Central memory CD8-positive, alpha-beta T cell (primary cell): Measurements from ENCODE around the gene LRRC46.

Experiments
- ATAC-seq: fragments of 150-1000 bp; cut with Tn5 transposase; replicated peaks from 2 replicates; pipeline ENCODE4 v1.10.0; 2022; ENCODE audit warnings: mild to moderate bottlenecking, moderate FRiP score, moderate number of reproducible peaks; ENCODE audit not compliant: poor library complexity, severe bottlenecking; ENCODE audit errors: extremely low read depth
- DNase-seq, 2 donors: peaks; one replicate each; pipeline ENCODE4 v3.0.0; 2021; ENCODE audit warnings: low spot score in 2 of 2
- H3K27ac Mint-ChIP-seq: one replicate; pipeline ENCODE4 v1.8.0; 2022; ENCODE audit warnings: low read depth, mild to moderate bottlenecking, moderate library complexity, mixed read lengths
- H3K27me3 Mint-ChIP-seq: one replicate; pipeline ENCODE4 v1.8.0; 2022; ENCODE audit warnings: mixed read lengths
- H3K36me3 Mint-ChIP-seq: one replicate; pipeline ENCODE4 v1.8.0; 2022; ENCODE audit warnings: mild to moderate bottlenecking, moderate library complexity, mixed read lengths; ENCODE audit not compliant: insufficient read depth
- H3K4me1 Mint-ChIP-seq: one replicate; pipeline ENCODE4 v1.8.0; 2022; ENCODE audit warnings: mixed read lengths
- H3K4me3 Mint-ChIP-seq: one replicate; pipeline ENCODE4 v1.8.0; 2022; ENCODE audit warnings: mild to moderate bottlenecking, moderate library complexity, mixed read lengths
- H3K9me3 Mint-ChIP-seq: one replicate; pipeline ENCODE4 v1.8.0; 2022; ENCODE audit warnings: mixed read lengths

LRRC46 gene

GRCh38 chr17:47831003-47831933 is at the start of gene LRRC46, which contains the start of gene MRPL10:
Gene LRRC46 (plus strand): TSS chr17:47831670. CDS start chr17:47831990, 320 bp downstream.
Gene MRPL10 (minus strand): TSS chr17:47831541. CDS start chr17:47831511, 30 bp downstream.
- ATAC-seq (peak; percentile 26), DNase-seq (peak; percentile 83 to 87)
- Mint-ChIP-seq H3K36me3 (peaks cover 53% of the 10 kb centered on the region), H3K4me3 (peak within 1 kb of the TSS; percentile 89), H3K4me1 (peaks cover 64% of the 10 kb centered on the region), H3K27ac (peak within 1 kb of the TSS; percentile 95), H3K9me3 (no peaks in the 10 kb centered on the region), H3K27me3 (no peaks in the 10 kb centered on the region)

GRCh38 chr17:47785538-47786123 is 45.8 kb upstream of the LRRC46 start:
- no peaks in the 10 kb centered on the region for H3K36me3 Mint-ChIP-seq
- ATAC-seq (no peak), DNase-seq (no peak)
- no peak overlapping the region for H3K27ac Mint-ChIP-seq
- peaks cover 14% of the 10 kb centered on the region for H3K4me1 Mint-ChIP-seq
- H3K9me3 Mint-ChIP-seq: no peaks in the 10 kb centered on the region
- H3K4me3 Mint-ChIP-seq: no peak overlapping the region
- peaks cover 66% of the 10 kb centered on the region for H3K27me3 Mint-ChIP-seq

- H3K36me3 Mint-ChIP-seq: no peaks in the 10 kb centered on the region
- no peak overlapping the region for H3K27ac Mint-ChIP-seq
- ATAC-seq (peak; percentile 88), DNase-seq (peak; percentile 33 to 35)
- peaks cover 69% of the 10 kb centered on the region for H3K27me3 Mint-ChIP-seq
- H3K9me3 Mint-ChIP-seq: no peaks in the 10 kb centered on the region
- H3K4me1 Mint-ChIP-seq: peaks cover 17% of the 10 kb centered on the region
- H3K4me3 Mint-ChIP-seq: peak overlapping the region; percentile 66
Observed at GRCh38 chr17:47789611-47790561, 41.6 kb upstream of the LRRC46 start.

DNA sequence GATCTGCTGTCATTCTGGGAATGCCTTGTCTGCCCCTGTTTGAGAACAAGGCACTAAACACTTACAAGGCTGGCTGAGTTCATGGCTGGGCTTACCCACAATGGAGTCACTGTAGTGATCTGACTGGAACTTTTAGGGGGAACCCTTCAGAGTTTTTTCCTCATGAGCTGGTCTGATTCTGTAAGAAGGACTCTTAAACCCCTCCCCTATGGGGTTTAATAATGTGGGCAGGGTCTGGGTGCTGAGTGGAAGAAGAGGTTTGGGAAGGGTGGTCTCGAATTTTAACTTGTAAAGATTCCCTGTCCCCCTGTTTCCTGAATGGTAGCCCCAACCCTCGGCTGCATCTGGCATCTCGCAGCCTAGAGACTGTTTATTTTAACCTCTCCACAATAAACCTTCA is 40.4 kb upstream of the LRRC46 start:
- peaks cover 17% of the 10 kb centered on the region for H3K4me1 Mint-ChIP-seq
- DNase-seq (no peak), ATAC-seq (no peak)
- H3K36me3 Mint-ChIP-seq: no peaks in the 10 kb centered on the region
- peak overlapping the region; percentile 33 for H3K27ac Mint-ChIP-seq
- H3K4me3 Mint-ChIP-seq: peak overlapping the region; percentile 66
- H3K9me3 Mint-ChIP-seq: no peaks in the 10 kb centered on the region
- H3K27me3 Mint-ChIP-seq: peaks cover 80% of the 10 kb centered on the region

- Mint-ChIP-seq H3K27ac (no peak overlapping the region), H3K9me3 (no peaks in the 10 kb centered on the region), H3K36me3 (no peaks in the 10 kb centered on the region), H3K27me3 (peaks cover 83% of the 10 kb centered on the region), H3K4me1 (peaks cover 17% of the 10 kb centered on the region), H3K4me3 (no peak overlapping the region)
- no peak for DNase-seq
- ATAC-seq: no peak
Observed at GRCh38 chr17:47792457-47792856, 39.0 kb upstream of the LRRC46 start.

GRCh38 chr17:47792979-47793378 is 38.5 kb upstream of the LRRC46 start:
- Mint-ChIP-seq H3K9me3 (no peaks in the 10 kb centered on the region), H3K4me3 (no peak overlapping the region), H3K27ac (no peak overlapping the region), H3K27me3 (peaks cover 81% of the 10 kb centered on the region), H3K4me1 (peaks cover 17% of the 10 kb centered on the region), H3K36me3 (no peaks in the 10 kb centered on the region)
- no peak for DNase-seq
- no peak for ATAC-seq

GRCh38 chr17:47797797-47798196 is 33.7 kb upstream of the LRRC46 start:
- Mint-ChIP-seq H3K4me3 (no peak overlapping the region), H3K9me3 (no peaks in the 10 kb centered on the region), H3K27ac (no peak overlapping the region), H3K27me3 (peaks cover 34% of the 10 kb centered on the region), H3K36me3 (no peaks in the 10 kb centered on the region), H3K4me1 (peaks cover 5% of the 10 kb centered on the region)
- DNase-seq (no peak), ATAC-seq (no peak)

GRCh38 chr17:47800686-47801085 is 30.8 kb upstream of the LRRC46 start:
- no peak for DNase-seq
- no peaks in the 10 kb centered on the region for H3K36me3 Mint-ChIP-seq
- H3K9me3 Mint-ChIP-seq: no peaks in the 10 kb centered on the region
- no peak overlapping the region for H3K27ac Mint-ChIP-seq
- ATAC-seq: no peak
- H3K27me3 Mint-ChIP-seq: peaks cover 6% of the 10 kb centered on the region
- peaks cover 5% of the 10 kb centered on the region for H3K4me1 Mint-ChIP-seq
- no peak overlapping the region for H3K4me3 Mint-ChIP-seq

GRCh38 chr17:47801176-47801765 is 30.2 kb upstream of the LRRC46 start:
- Mint-ChIP-seq H3K27me3 (no peaks in the 10 kb centered on the region), H3K4me1 (peaks cover 5% of the 10 kb centered on the region), H3K9me3 (no peaks in the 10 kb centered on the region), H3K27ac (no peak overlapping the region), H3K4me3 (no peak overlapping the region), H3K36me3 (peaks cover 4% of the 10 kb centered on the region)
- DNase-seq: no peak
- no peak for ATAC-seq

GRCh38 chr17:47801906-47802305 is 29.6 kb upstream of the LRRC46 start:
- Mint-ChIP-seq H3K4me1 (peaks cover 5% of the 10 kb centered on the region), H3K27me3 (no peaks in the 10 kb centered on the region), H3K36me3 (peaks cover 10% of the 10 kb centered on the region), H3K4me3 (no peak overlapping the region), H3K27ac (no peak overlapping the region), H3K9me3 (no peaks in the 10 kb centered on the region)
- peak; percentile 20 for ATAC-seq
- DNase-seq: no peak

DNA sequence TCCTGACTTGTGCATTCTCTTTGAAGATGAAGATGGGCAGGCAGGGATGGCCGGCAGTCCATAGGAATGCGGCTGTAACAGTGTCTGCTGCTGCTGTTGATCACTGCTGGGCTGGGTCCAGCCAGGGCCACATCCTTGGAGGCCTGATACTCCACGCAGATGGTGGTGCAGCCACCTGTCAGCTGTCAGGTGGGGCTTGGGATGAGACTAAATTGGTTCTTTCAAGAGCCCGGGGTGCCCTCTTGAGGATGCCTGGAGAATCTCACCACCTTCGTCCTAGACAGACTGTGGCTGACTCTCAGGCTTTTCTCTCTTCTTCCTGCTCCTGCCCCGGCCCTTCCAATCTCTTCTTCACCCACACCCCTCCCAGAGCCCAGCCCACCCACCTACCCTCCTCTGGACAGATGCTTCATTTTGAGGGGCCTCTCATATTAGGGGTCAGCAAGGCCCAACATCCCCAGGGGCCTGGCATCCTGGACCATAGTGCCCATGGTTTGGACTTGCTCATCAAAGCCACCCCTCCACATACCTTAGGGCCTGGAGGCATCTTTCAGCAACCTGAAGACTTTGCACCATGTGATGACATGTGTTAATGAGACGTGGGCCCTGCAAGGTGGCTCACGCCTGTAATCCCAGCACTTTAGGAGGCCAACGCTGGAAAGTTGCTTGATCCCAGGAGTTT is 29.0 kb upstream of the LRRC46 start:
- Mint-ChIP-seq H3K9me3 (no peaks in the 10 kb centered on the region), H3K27ac (no peak overlapping the region), H3K4me3 (no peak overlapping the region), H3K27me3 (no peaks in the 10 kb centered on the region), H3K36me3 (peaks cover 13% of the 10 kb centered on the region), H3K4me1 (peaks cover 5% of the 10 kb centered on the region)
- DNase-seq (peak in 1 of 2 donors; percentile 40), ATAC-seq (peak; percentile 86)
